AG08395 (cell line): Measurements from ENCODE around the gene SDF2L1.
"Not testable (repeated sequence)": the region's sequence is repeated elsewhere in the genome, so short reads cannot be mapped to it uniquely, and the experiment has no call there.

Source experiments
- DNase-seq: peaks from one replicate; pipeline ENCODE4 v3.0.0; 2012; ENCODE audit warnings: mixed read lengths, low spot score

The SDF2L1 gene

GRCh38 chr22:21661991-21662390 lies 19.9 kb downstream of the SDF2L1 start:
- no peak for DNase-seq

GRCh38 chr22:21663738-21664137 lies 21.6 kb downstream of the SDF2L1 start:
- no peak for DNase-seq

DNA sequence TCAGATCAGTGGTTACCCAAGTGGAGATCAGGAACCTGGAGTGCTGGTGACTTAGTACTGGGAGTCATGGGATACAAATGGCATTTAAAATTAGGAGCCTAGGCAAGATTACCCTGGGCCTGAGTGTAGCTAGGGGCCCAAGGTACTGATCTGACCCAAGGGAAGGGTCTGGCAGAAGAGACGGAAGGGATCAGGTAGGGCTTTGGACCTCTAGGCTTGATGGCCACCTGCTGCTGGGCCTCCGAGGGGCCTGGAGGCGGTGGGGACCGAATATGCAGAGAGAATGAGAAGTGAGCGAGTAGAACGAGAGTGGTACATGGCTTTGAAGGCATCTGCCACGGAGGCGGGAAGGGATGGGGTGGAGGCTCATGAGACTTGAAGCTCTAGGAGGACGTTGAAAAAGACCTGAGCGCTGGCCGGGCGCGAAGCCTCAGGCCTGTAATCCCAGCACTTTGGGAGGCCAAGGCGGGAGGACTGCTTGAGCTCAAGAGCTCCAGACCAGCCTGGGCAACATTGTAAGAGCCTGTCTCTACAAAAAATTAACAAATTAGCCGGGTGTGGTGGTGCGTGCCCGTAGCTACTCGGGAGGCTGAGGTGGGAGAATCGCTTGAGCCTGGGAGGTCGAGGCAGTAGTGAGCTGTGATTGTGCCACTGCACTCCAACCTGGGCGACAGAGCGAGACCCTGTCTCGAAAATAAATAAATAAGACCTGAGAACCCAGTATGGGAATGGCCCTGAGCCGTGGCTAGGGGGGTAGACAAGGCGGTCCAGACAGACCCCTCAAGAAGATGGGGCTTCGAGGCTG lies 23.1 kb downstream of the SDF2L1 start:
- DNase-seq: no peak

DNA sequence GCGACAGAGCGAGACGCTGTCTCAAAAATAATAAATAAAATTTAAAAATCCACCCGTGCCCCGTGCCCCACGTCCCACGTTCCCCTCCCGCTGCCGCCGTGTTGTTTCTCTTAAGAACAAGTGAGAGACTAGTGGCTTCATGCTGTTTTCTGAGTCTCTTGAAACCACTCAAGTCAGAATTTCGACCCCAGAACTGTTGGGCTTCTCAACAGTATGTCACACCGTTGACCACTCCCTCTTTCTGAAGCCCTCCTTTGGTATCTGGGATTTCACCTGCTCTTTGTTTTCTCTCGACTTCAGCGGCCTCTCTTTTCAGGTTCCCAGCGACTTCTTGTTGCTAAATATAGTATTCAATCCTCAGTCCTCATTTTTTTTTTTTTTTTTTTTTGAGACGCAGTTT lies 24.7 kb downstream of the SDF2L1 start:
- no peak for DNase-seq

GRCh38 chr22:21669026-21669425 lies 26.9 kb downstream of the SDF2L1 start:
- DNase-seq: no peak

GRCh38 chr22:21672107-21672629 lies 30.1 kb downstream of the SDF2L1 start:
- no peak for DNase-seq

DNA sequence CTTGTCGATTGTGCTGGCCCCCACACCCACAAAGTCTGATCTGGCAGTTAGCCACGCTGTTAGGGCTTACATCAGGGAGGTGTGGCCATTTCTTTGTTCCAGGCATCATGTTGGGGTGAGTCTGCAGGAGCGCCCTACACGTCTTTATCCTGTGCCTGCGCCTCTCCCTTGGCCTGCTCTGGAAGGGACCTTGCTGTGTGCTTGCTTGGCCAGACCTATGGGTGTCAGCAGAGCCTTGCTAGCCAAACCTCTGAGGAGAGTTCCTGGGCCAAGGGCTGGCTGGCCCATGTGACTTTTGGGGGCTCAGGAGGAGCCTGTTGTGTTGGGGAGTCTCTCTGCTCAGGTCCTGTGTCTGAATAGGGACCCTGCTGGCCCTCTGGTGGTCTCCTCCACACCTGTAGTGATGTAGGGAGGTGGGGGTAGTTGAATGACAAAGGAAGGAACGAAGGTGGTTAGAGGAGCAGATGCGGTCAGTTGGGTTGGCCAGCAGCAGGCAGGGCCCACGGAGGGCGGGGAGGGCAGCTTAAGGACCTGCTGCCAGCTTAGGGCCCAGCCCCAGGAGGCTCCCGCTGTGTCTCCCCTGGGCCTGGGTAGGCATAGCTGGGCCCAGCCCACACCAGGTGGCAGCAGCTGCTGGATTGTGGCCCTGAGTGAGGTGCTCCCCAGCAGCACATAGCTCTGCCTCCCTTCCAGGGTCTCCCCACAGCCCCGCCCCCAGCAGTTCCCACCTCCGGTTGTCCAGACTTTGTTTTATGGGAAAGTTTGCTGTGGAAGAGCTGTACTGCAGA lies 31.6 kb downstream of the SDF2L1 start:
- no peak for DNase-seq

GRCh38 chr22:21674638-21675245 lies 32.6 kb downstream of the SDF2L1 start:
- DNase-seq: no peak

- no peak for DNase-seq
These were observed 35.7 kb downstream of the SDF2L1 start for GRCh38 chr22:21677606-21678443.

- DNase-seq: not testable (repeated sequence)
These were observed 36.7 kb downstream of the SDF2L1 start for GRCh38 chr22:21678842-21679241.

- DNase-seq: no peak
These were observed 37.3 kb downstream of the SDF2L1 start for GRCh38 chr22:21679383-21679782.

- DNase-seq: no peak
These were observed 38.9 kb downstream of the SDF2L1 start for GRCh38 chr22:21680830-21681565.

- DNase-seq: no peak
These were observed 39.7 kb downstream of the SDF2L1 start for GRCh38 chr22:21681566-21682370.

DNA sequence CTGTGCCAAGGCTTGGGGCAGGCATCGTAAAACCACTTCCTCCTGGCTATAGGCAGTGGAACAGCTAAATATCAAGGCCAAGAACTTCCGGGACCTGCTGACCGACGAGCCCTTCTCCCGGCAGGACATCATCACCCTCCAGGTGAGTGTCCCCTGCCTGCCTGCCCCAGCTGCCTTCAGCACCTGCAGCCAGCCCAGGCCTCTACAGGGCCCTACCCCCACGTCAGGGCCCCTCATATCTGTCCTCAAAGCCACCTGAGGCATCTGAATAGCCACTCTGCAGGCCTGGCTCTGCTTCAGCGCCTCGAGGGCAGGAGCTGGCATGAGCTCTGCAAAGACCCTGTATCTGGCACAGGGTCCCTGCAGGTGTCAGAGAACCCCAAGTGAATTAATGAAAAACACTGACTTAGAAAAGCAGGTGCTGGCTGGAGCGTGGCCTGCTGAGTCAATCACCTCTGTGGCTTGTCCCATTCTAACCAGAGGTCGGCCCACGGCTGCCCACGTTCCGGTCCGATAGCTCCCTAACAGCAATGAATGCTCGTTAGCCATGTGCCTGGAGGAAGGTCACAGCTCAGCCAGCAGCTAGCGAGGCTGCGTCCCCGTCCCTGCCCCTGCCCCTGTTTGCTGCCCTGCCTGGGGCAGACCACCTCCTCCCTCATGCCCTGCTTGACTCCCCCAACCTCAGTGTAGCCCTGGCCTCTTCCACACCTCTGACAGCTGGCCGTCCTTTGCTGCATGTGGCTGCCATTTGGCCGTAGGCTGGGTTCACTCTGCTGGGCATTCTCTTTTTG lies 40.5 kb downstream of the SDF2L1 start:
- no peak for DNase-seq

DNA sequence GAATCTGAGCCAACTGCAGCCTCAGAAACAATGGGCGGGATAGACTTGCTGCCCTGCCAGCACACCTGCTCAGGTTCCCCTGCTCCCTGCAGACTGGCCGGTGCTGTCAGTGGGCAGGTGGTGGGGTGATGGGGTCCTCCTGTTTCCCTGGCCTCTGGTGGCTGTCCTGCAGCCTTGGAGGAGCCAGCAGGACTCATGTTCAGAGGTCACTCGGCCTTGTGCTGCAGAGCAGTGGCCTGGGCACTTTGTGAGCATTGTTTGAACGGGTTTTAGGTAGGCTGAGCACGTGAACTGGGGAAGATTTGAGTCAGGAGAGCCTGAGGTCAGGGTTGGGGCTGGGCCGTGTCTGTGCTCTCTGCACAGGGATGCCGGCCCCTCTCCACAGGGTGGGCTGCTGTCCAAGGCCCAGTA lies 41.3 kb downstream of the SDF2L1 start:
- no peak for DNase-seq

GRCh38 chr22:21684492-21685163 lies 42.5 kb downstream of the SDF2L1 start:
- no peak for DNase-seq

- DNase-seq: no peak
These were observed 43.0 kb downstream of the SDF2L1 start for GRCh38 chr22:21685164-21685513.

- no peak for DNase-seq
These were observed 44.1 kb downstream of the SDF2L1 start for GRCh38 chr22:21686193-21686608.
